ENCODE results near the gene CRTC1.

GRCh38 chr19:18657590-18658365 is 25.7 kb upstream of the CRTC1 start:
- TF ChIP-seq CTCF (IDR thresholded peaks at IDR 0.05) (no peak), ESRRA (CRISPR knock-in tag; IDR thresholded peaks at IDR 0.05; ENCODE audit: borderline replicate concordance) (no peak), ZBTB43 (CRISPR knock-in tag; IDR thresholded peaks at IDR 0.05) (no peak), ZNF138 (CRISPR knock-in tag; conservative IDR thresholded peaks at IDR 0.05) (no peak), ATF3 (CRISPR knock-in tag; conservative IDR thresholded peaks at IDR 0.05) (no peak)
